Measurements from ENCODE around the gene POMP.

The POMP gene

GRCh38 chr13:28640861-28641599, 17.9 kb upstream of the POMP start:
- Histone ChIP-seq H3K4me1 (ENCODE audit: control insufficient read depth, insufficient read depth, low read length) (peaks cover 6% of the 10 kb centered on the region), H3K36me3 (ENCODE audit: insufficient read depth, low read length) (no peaks in the 10 kb centered on the region), H3K9ac (ENCODE audit: low read depth, low read length) (no peak overlapping the region), H3K4me2 (ENCODE audit: low read length) (no peak overlapping the region), H3K27me3 (ENCODE audit: control insufficient read depth, insufficient read depth, low read length) (no peaks in the 10 kb centered on the region), H3K9me3 (replicated peaks; ENCODE audit: low read length) (no peaks in the 10 kb centered on the region), H3K4me3 (ENCODE audit: low read length) (no peak overlapping the region)

- peaks cover under 1% of the 10 kb centered on the region for H3K4me1 ChIP-seq (ENCODE audit: control insufficient read depth, insufficient read depth, low read length)
- no peak overlapping the region for H3K4me3 ChIP-seq (ENCODE audit: low read length)
- no peak overlapping the region for H3K4me2 ChIP-seq (ENCODE audit: low read length)
- no peak overlapping the region for H3K9ac ChIP-seq (ENCODE audit: low read depth, low read length)
- no peaks in the 10 kb centered on the region for H3K36me3 ChIP-seq (ENCODE audit: insufficient read depth, low read length)
- no peaks in the 10 kb centered on the region for H3K27me3 ChIP-seq (ENCODE audit: control insufficient read depth, insufficient read depth, low read length)
- no peaks in the 10 kb centered on the region for H3K9me3 ChIP-seq (replicated peaks; ENCODE audit: low read length)
These were observed 17.4 kb upstream of the POMP start for GRCh38 chr13:28641600-28641926.

GRCh38 chr13:28650284-28650683, 8.6 kb upstream of the POMP start:
- Histone ChIP-seq H3K9me3 (replicated peaks; ENCODE audit: low read length) (no peaks in the 10 kb centered on the region), H3K27me3 (ENCODE audit: control insufficient read depth, insufficient read depth, low read length) (no peaks in the 10 kb centered on the region), H3K4me1 (ENCODE audit: control insufficient read depth, insufficient read depth, low read length) (peaks cover 3% of the 10 kb centered on the region), H3K9ac (ENCODE audit: low read depth, low read length) (no peak overlapping the region), H3K4me3 (ENCODE audit: low read length) (no peak overlapping the region), H3K4me2 (ENCODE audit: low read length) (no peak overlapping the region), H3K36me3 (ENCODE audit: insufficient read depth, low read length) (no peaks in the 10 kb centered on the region)

GRCh38 chr13:28651810-28652401, 7.0 kb upstream of the POMP start:
- H3K9me3 ChIP-seq (replicated peaks; ENCODE audit: low read length): no peaks in the 10 kb centered on the region
- H3K4me3 ChIP-seq (ENCODE audit: low read length): no peak overlapping the region
- H3K4me2 ChIP-seq (ENCODE audit: low read length): no peak overlapping the region
- H3K36me3 ChIP-seq (ENCODE audit: insufficient read depth, low read length): no peaks in the 10 kb centered on the region
- peaks cover 13% of the 10 kb centered on the region for H3K4me1 ChIP-seq (ENCODE audit: control insufficient read depth, insufficient read depth, low read length)
- no peak overlapping the region for H3K9ac ChIP-seq (ENCODE audit: low read depth, low read length)
- H3K27me3 ChIP-seq (ENCODE audit: control insufficient read depth, insufficient read depth, low read length): no peaks in the 10 kb centered on the region

GRCh38 chr13:28653111-28653510, 5.8 kb upstream of the POMP start:
- H3K4me1 ChIP-seq (ENCODE audit: control insufficient read depth, insufficient read depth, low read length): peaks cover 20% of the 10 kb centered on the region
- H3K27me3 ChIP-seq (ENCODE audit: control insufficient read depth, insufficient read depth, low read length): no peaks in the 10 kb centered on the region
- no peaks in the 10 kb centered on the region for H3K9me3 ChIP-seq (replicated peaks; ENCODE audit: low read length)
- H3K4me3 ChIP-seq (ENCODE audit: low read length): no peak overlapping the region
- H3K9ac ChIP-seq (ENCODE audit: low read depth, low read length): no peak overlapping the region
- H3K36me3 ChIP-seq (ENCODE audit: insufficient read depth, low read length): no peaks in the 10 kb centered on the region
- no peak overlapping the region for H3K4me2 ChIP-seq (ENCODE audit: low read length)

- no peaks in the 10 kb centered on the region for H3K9me3 ChIP-seq (replicated peaks; ENCODE audit: low read length)
- H3K4me2 ChIP-seq (ENCODE audit: low read length): no peak overlapping the region
- peaks cover 20% of the 10 kb centered on the region for H3K4me1 ChIP-seq (ENCODE audit: control insufficient read depth, insufficient read depth, low read length)
- H3K27me3 ChIP-seq (ENCODE audit: control insufficient read depth, insufficient read depth, low read length): no peaks in the 10 kb centered on the region
- H3K4me3 ChIP-seq (ENCODE audit: low read length): no peak overlapping the region
- H3K9ac ChIP-seq (ENCODE audit: low read depth, low read length): no peak overlapping the region
- no peaks in the 10 kb centered on the region for H3K36me3 ChIP-seq (ENCODE audit: insufficient read depth, low read length)
These were observed 4.7 kb upstream of the POMP start for GRCh38 chr13:28654276-28654675.

- Histone ChIP-seq H3K9me3 (replicated peaks; ENCODE audit: low read length) (no peaks in the 10 kb centered on the region), H3K27me3 (ENCODE audit: control insufficient read depth, insufficient read depth, low read length) (no peaks in the 10 kb centered on the region), H3K9ac (ENCODE audit: low read depth, low read length) (peak overlapping the region; percentile 44), H3K4me1 (ENCODE audit: control insufficient read depth, insufficient read depth, low read length) (peaks cover 26% of the 10 kb centered on the region), H3K4me3 (ENCODE audit: low read length) (no peak overlapping the region), H3K36me3 (ENCODE audit: insufficient read depth, low read length) (peaks cover 4% of the 10 kb centered on the region), H3K4me2 (ENCODE audit: low read length) (peak overlapping the region; percentile 42)
These were observed 3.4 kb upstream of the POMP start for GRCh38 chr13:28655561-28655960.

- Histone ChIP-seq H3K27me3 (ENCODE audit: control insufficient read depth, insufficient read depth, low read length) (no peaks in the 10 kb centered on the region), H3K4me2 (ENCODE audit: low read length) (peak overlapping the region; percentile 81), H3K9me3 (replicated peaks; ENCODE audit: low read length) (no peaks in the 10 kb centered on the region), H3K4me3 (ENCODE audit: low read length) (peak overlapping the region; percentile 95), H3K36me3 (ENCODE audit: insufficient read depth, low read length) (peaks cover 24% of the 10 kb centered on the region), H3K9ac (ENCODE audit: low read depth, low read length) (peak overlapping the region; percentile 98), H3K4me1 (ENCODE audit: control insufficient read depth, insufficient read depth, low read length) (peaks cover 37% of the 10 kb centered on the region)
These were observed 969 bp upstream of the POMP start for GRCh38 chr13:28657784-28658538.

- Histone ChIP-seq H3K4me3 (ENCODE audit: low read length) (peak overlapping the region; percentile 95), H3K4me1 (ENCODE audit: control insufficient read depth, insufficient read depth, low read length) (peaks cover 37% of the 10 kb centered on the region), H3K27me3 (ENCODE audit: control insufficient read depth, insufficient read depth, low read length) (no peaks in the 10 kb centered on the region), H3K4me2 (ENCODE audit: low read length) (peak overlapping the region; percentile 81), H3K9me3 (replicated peaks; ENCODE audit: low read length) (no peaks in the 10 kb centered on the region), H3K36me3 (ENCODE audit: insufficient read depth, low read length) (peaks cover 29% of the 10 kb centered on the region), H3K9ac (ENCODE audit: low read depth, low read length) (peak overlapping the region; percentile 98)
These were observed 463 bp upstream of the POMP start for GRCh38 chr13:28658539-28658795.

- Histone ChIP-seq H3K9ac (ENCODE audit: low read depth, low read length) (peak overlapping the region; percentile 98), H3K4me1 (ENCODE audit: control insufficient read depth, insufficient read depth, low read length) (peaks cover 37% of the 10 kb centered on the region)
These were observed 666 bp downstream of the POMP start for GRCh38 chr13:28659621-28659970.

GRCh38 chr13:28666897-28667488, 8.1 kb downstream of the POMP start:
- Histone ChIP-seq H3K4me3 (ENCODE audit: low read length) (no peak overlapping the region), H3K4me1 (ENCODE audit: control insufficient read depth, insufficient read depth, low read length) (no peaks in the 10 kb centered on the region), H3K36me3 (ENCODE audit: insufficient read depth, low read length) (peaks cover 98% of the 10 kb centered on the region), H3K9ac (ENCODE audit: low read depth, low read length) (no peak overlapping the region), H3K4me2 (ENCODE audit: low read length) (no peak overlapping the region), H3K9me3 (replicated peaks; ENCODE audit: low read length) (no peaks in the 10 kb centered on the region), H3K27me3 (ENCODE audit: control insufficient read depth, insufficient read depth, low read length) (no peaks in the 10 kb centered on the region)

More at GRCh38 chr13:28659621-28659970, 666 bp downstream of the POMP start:
- peak overlapping the region; percentile 95 for H3K4me3 ChIP-seq (ENCODE audit: low read length)
- H3K27me3 ChIP-seq (ENCODE audit: control insufficient read depth, insufficient read depth, low read length): no peaks in the 10 kb centered on the region
- H3K9me3 ChIP-seq (replicated peaks; ENCODE audit: low read length): no peaks in the 10 kb centered on the region
- peaks cover 40% of the 10 kb centered on the region for H3K36me3 ChIP-seq (ENCODE audit: insufficient read depth, low read length)
- H3K4me2 ChIP-seq (ENCODE audit: low read length): peak overlapping the region; percentile 80

All from skeletal muscle satellite cell (primary cell).